GM23248 (cell line): ENCODE measurements around the gene INTS1. TPM values are rescaled to one million over a fixed set of nuclear protein-coding genes. Genes with fewer than 3 reads are reported as not detected.
"Not testable (repeated sequence)": the region's sequence is repeated elsewhere in the genome, so short reads cannot be mapped to it uniquely, and the experiment has no call there.

ENCODE experiments used
- DNase-seq: peaks from one replicate; pipeline ENCODE4 v3.0.0-alpha.2; 2015
- H2AFZ ChIP-seq: fragments of 200-600 bp; sonication (generic); 2 replicates; pipeline ENCODE4 v1.6.1; 2016; ENCODE audit warnings: antibody characterized with exemption
- H3F3A ChIP-seq: fragments of 200-600 bp; sonication (generic); 2 replicates; pipeline ENCODE4 v1.6.1; 2016; ENCODE audit warnings: mild to moderate bottlenecking, antibody characterized with exemption, mixed run types; ENCODE audit not compliant: insufficient read depth
- H3K27ac ChIP-seq: fragments of 200-600 bp; sonication (generic); 2 replicates; pipeline ENCODE4 v1.5.1; 2016; ENCODE audit warnings: mild to moderate bottlenecking
- H3K27me3 ChIP-seq: fragments of 200-600 bp; sonication (generic); replicated peaks from 2 replicates; pipeline ENCODE4 v1.6.1; 2016; ENCODE audit warnings: mild to moderate bottlenecking; ENCODE audit not compliant: insufficient read depth
- H3K36me3 ChIP-seq: fragments of 200-600 bp; sonication (generic); 2 replicates; pipeline ENCODE4 v1.6.1; 2016; ENCODE audit warnings: low read depth, mild to moderate bottlenecking
- H3K4me1 ChIP-seq: fragments of 200-600 bp; sonication (generic); 2 replicates; pipeline ENCODE4 v1.6.1; 2016; ENCODE audit warnings: mild to moderate bottlenecking; ENCODE audit not compliant: insufficient read depth
- H3K4me2 ChIP-seq: fragments of 200-600 bp; sonication (generic); one replicate; pipeline ENCODE4 v1.6.1; 2016; ENCODE audit warnings: mild to moderate bottlenecking; ENCODE audit not compliant: unreplicated experiment
- H3K4me3 ChIP-seq: fragments of 200-600 bp; sonication (generic); 2 replicates; pipeline ENCODE4 v1.5.1; 2016; ENCODE audit warnings: mild to moderate bottlenecking
- H3K79me2 ChIP-seq: fragments of 200-600 bp; sonication (generic); 2 replicates; pipeline ENCODE4 v1.6.1; 2016; ENCODE audit warnings: mild to moderate bottlenecking; ENCODE audit not compliant: insufficient read depth
- H3K9ac ChIP-seq: fragments of 200-600 bp; sonication (generic); 2 replicates; pipeline ENCODE4 v1.6.1; 2016; ENCODE audit warnings: mild to moderate bottlenecking
- H3K9me2 ChIP-seq: fragments of 200-600 bp; sonication (generic); 2 replicates; pipeline ENCODE4 v1.6.1; 2016; ENCODE audit warnings: mixed run types, mild to moderate bottlenecking, moderate library complexity; ENCODE audit not compliant: insufficient read depth
- H3K9me3 ChIP-seq: fragments of 200-600 bp; sonication (generic); one replicate; pipeline ENCODE4 v1.6.1; 2017; ENCODE audit warnings: low read depth
- H4K20me1 ChIP-seq: fragments of 200-600 bp; sonication (generic); 2 replicates; pipeline ENCODE4 v1.6.0; 2016; ENCODE audit not compliant: insufficient read depth
- EZH2 ChIP-seq: fragments of 200-600 bp; sonication (generic); IDR thresholded peaks from 2 replicates; pipeline ENCODE4 v1.6.1; 2018; ENCODE audit warnings: antibody characterized with exemption, mild to moderate bottlenecking; ENCODE audit not compliant: insufficient read depth, poor library complexity, severe bottlenecking
- EZH2phosphoT487 ChIP-seq: fragments of 200-600 bp; sonication (generic); IDR thresholded peaks from 2 replicates; pipeline ENCODE4 v1.6.1; 2018; ENCODE audit warnings: antibody characterized with exemption, moderate library complexity, mild to moderate bottlenecking, low read depth; ENCODE audit not compliant: insufficient read depth
- WGBS, 2 experiments: methylation state at CpG; one replicate each; pipeline ENCODE4 v1.1.6; 2015 to 2017; ENCODE audit warnings: low lambda C conversion rate in 2 of 2, low coverage in 1 of 2; ENCODE audit errors: missing lambda C conversion rate in 2 of 2; 5-methylcytosine and 5-hydroxymethylcytosine counted together
- in situ Hi-C: fragments of 300-500 bp; cut with MboI; formaldehyde crosslinking; loops from 2 replicates; pipeline ENCODE4 v1.15.0; 2020
- polyA plus RNA-seq: library from polyadenylated mRNA; unstranded; fragments of >200 nt; fragmentation: Nextera tagmentation; extraction: Ambion mirVana; gene quantifications from 2 replicates; pipeline ENCODE4 v1.2.1, GENCODE V29; 2016
- total RNA-seq: library from RNA; depleted of rRNA; stranded (reverse); fragments of >200 nt; shearing (Covaris generic); gene quantifications from 2 replicates; pipeline ENCODE4 v1.2.3, GENCODE V29; 2014

INTS1 gene
- total and polyA plus RNA-seq, 2 experiments from 2014 or later: 25.4 to 44.7 TPM

GRCh38 chr7:1446620-1447032, 57.6 kb downstream of the INTS1 start:
- DNase-seq: no peak
- H3K27ac ChIP-seq: no peak overlapping the region
- no peak overlapping the region for H2AFZ ChIP-seq
- no peaks in the 10 kb centered on the region for H3K36me3 ChIP-seq
- H3K4me1 ChIP-seq: no peaks in the 10 kb centered on the region
- no peaks in the 10 kb centered on the region for H4K20me1 ChIP-seq
- no peaks in the 10 kb centered on the region for H3K9me2 ChIP-seq
- H3K9ac ChIP-seq: no peak overlapping the region
- in situ Hi-C loops: no loop called here
- no peaks in the 10 kb centered on the region for H3K79me2 ChIP-seq
- no peaks in the 10 kb centered on the region for H3K9me3 ChIP-seq
- H3K4me2 ChIP-seq: no peak overlapping the region
- H3K27me3 ChIP-seq: no peaks in the 10 kb centered on the region
- H3K4me3 ChIP-seq: no peak overlapping the region
- 66 to 85% methylated on average over 8 to 17 of the region's 17 CpGs for WGBS, 2 experiments
- H3F3A ChIP-seq: no peaks in the 10 kb centered on the region
- no peak for TF ChIP-seq EZH2phosphoT487
- TF ChIP-seq EZH2: no peak

- DNase-seq, in situ Hi-C loops: not testable (repeated sequence)
Observed at GRCh38 chr7:1446026-1446425, 58.2 kb downstream of the INTS1 start.

GRCh38 chr7:1445341-1445740, 58.8 kb downstream of the INTS1 start:
- no peak overlapping the region for H2AFZ ChIP-seq
- TF ChIP-seq EZH2phosphoT487: no peak
- no peak for TF ChIP-seq EZH2
- WGBS, 2 experiments: 93 to 97% methylated on average over 17 to 19 of the region's 21 CpGs
- H3K9ac ChIP-seq: no peak overlapping the region
- no peaks in the 10 kb centered on the region for H3K79me2 ChIP-seq
- H3K4me3 ChIP-seq: no peak overlapping the region
- H3K27ac ChIP-seq: no peak overlapping the region
- H3K4me1 ChIP-seq: no peaks in the 10 kb centered on the region
- H3K27me3 ChIP-seq: no peaks in the 10 kb centered on the region
- H3F3A ChIP-seq: no peaks in the 10 kb centered on the region
- H4K20me1 ChIP-seq: no peaks in the 10 kb centered on the region
- H3K9me2 ChIP-seq: no peaks in the 10 kb centered on the region
- in situ Hi-C loops: no loop called here
- no peak for DNase-seq
- H3K9me3 ChIP-seq: no peaks in the 10 kb centered on the region
- H3K36me3 ChIP-seq: no peaks in the 10 kb centered on the region
- no peak overlapping the region for H3K4me2 ChIP-seq

More at GRCh38 chr7:1446026-1446425, 58.2 kb downstream of the INTS1 start:
- H3K27ac ChIP-seq, H3K9ac ChIP-seq, H3K79me2 ChIP-seq, H3K9me2 ChIP-seq, H3F3A ChIP-seq, H3K27me3 ChIP-seq, H3K4me3 ChIP-seq, H3K4me1 ChIP-seq, H3K4me2 ChIP-seq, H4K20me1 ChIP-seq, H2AFZ ChIP-seq, H3K36me3 ChIP-seq, H3K9me3 ChIP-seq: not testable (repeated sequence)
- WGBS, 2 experiments: 88 to 94% methylated on average over 5 of the region's 5 CpGs

GRCh38 chr7:1444925-1445322, 59.3 kb downstream of the INTS1 start:
- WGBS, 2 experiments: 87 to 92% methylated on average over 17 to 20 of the region's 24 CpGs
- H3K9me3 ChIP-seq: no peaks in the 10 kb centered on the region
- no peak for DNase-seq
- H3K27ac ChIP-seq: no peak overlapping the region
- H2AFZ ChIP-seq: no peak overlapping the region
- no peaks in the 10 kb centered on the region for H3K4me1 ChIP-seq
- in situ Hi-C loops: no loop called here
- no peaks in the 10 kb centered on the region for H3K36me3 ChIP-seq
- no peaks in the 10 kb centered on the region for H3K27me3 ChIP-seq
- no peak overlapping the region for H3K4me2 ChIP-seq
- H4K20me1 ChIP-seq: no peaks in the 10 kb centered on the region
- no peaks in the 10 kb centered on the region for H3K9me2 ChIP-seq
- H3K9ac ChIP-seq: no peak overlapping the region
- no peak for TF ChIP-seq EZH2
- TF ChIP-seq EZH2phosphoT487: no peak
- H3K79me2 ChIP-seq: no peaks in the 10 kb centered on the region
- no peaks in the 10 kb centered on the region for H3F3A ChIP-seq
- H3K4me3 ChIP-seq: no peak overlapping the region

GRCh38 chr7:1444214-1444924, 59.8 kb downstream of the INTS1 start:
- in situ Hi-C loops: no loop called here
- Histone ChIP-seq H3K4me1 (no peaks in the 10 kb centered on the region), H3K79me2 (no peaks in the 10 kb centered on the region)

GRCh38 chr7:1443587-1444200, 60.5 kb downstream of the INTS1 start:
- 86 to 95% methylated on average over 8 to 31 of the region's 42 CpGs for WGBS, 2 experiments
- in situ Hi-C loops, H4K20me1 ChIP-seq: not testable (repeated sequence)

More at GRCh38 chr7:1444214-1444924, 59.8 kb downstream of the INTS1 start:
- Histone ChIP-seq H3K27ac (no peak overlapping the region), H3K36me3 (no peaks in the 10 kb centered on the region), H3K27me3 (no peaks in the 10 kb centered on the region), H3K9me3 (no peaks in the 10 kb centered on the region), H3K4me3 (no peak overlapping the region), H2AFZ (no peak overlapping the region), H3K9ac (no peak overlapping the region), H4K20me1 (no peaks in the 10 kb centered on the region), H3K4me2 (no peak overlapping the region), H3F3A (no peaks in the 10 kb centered on the region), H3K9me2 (no peaks in the 10 kb centered on the region)
- WGBS, 2 experiments: 92% methylated on average over 26 to 44 of the region's 45 CpGs
- DNase-seq: no peak
- TF ChIP-seq EZH2phosphoT487 (no peak), EZH2 (no peak)

More at GRCh38 chr7:1443587-1444200, 60.5 kb downstream of the INTS1 start:
- not testable (repeated sequence) for H3K9me2 ChIP-seq, H3K27me3 ChIP-seq, H3F3A ChIP-seq, H3K9ac ChIP-seq, H3K4me3 ChIP-seq, DNase-seq, H3K36me3 ChIP-seq, H3K79me2 ChIP-seq, H2AFZ ChIP-seq, H3K4me1 ChIP-seq, H3K9me3 ChIP-seq, H3K27ac ChIP-seq, H3K4me2 ChIP-seq
